Adipose tissue (tissue), 3 donors: ENCODE results near the gene PARS2. TPM values are rescaled to one million over a fixed set of nuclear protein-coding genes. Genes with fewer than 3 reads are reported as not detected.

ENCODE experiments used
- H3K27ac ChIP-seq: one replicate; pipeline ENCODE4 v1.5.1; 2013; ENCODE audit warnings: low read depth, low read length
- WGBS, 3 donors: extraction: QIAGEN DNeasy Blood & Tissue Kit; methylation state at CpG; one replicate each; pipeline ENCODE4 v1.1.7; 2013; 5-methylcytosine and 5-hydroxymethylcytosine counted together
- polyA plus RNA-seq, 3 donors: library from polyadenylated mRNA; stranded (reverse); fragments of 200-250 nt; gene quantifications; one replicate each; pipeline ENCODE4 v1.2.3, GENCODE V29; 2013
- donor health status: healthy with polysubstance abuse.
- donor health status: Bipolar disorder and iron deficiency.
- donor health status: healthy.

The PARS2 gene
- polyA plus RNA-seq, 3 donors, result 0.11 to 2.0 (median 1.7) TPM

DNA sequence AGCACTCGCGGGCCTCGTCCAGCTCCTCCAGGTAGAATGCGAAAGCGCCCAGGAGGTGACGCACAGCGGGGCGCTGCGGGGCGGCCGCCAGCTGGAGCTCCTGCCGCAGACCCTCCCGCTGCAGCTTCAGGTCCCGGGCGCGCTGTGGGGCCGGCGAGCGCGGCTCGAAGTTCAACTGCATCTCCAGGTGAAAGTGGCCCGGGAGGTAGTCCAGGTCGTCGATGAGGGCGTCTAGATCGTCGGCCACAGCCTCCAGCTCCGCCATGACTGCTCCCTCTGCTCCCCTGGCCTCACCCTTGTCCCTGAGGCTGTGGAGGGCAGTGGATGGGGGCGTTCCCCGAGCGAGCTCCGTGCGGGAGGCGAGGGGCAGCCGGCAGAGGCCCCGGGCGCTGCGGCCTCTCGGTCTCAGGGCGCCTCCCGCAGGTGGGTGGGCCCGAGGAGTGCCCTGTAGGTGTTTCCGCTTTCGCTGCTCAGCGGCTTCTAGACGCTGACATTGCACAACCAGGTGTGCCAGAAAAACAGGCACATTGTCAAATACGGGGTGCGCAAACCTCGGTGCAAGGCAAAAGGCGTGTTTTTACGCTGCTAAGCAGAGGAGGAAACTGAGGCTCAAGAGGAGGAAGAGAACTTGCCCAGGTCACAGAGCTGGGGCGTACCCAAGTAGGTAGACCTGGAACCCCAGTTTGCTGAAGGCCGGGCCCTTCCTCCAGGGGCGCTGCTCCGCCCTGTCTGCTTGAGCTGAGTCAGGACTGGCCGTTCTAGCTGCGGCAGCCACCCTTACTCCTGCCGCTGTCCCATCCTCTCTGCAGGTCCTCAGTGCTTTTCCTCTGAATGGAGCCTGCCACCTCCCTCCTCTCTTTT lies 36.8 kb upstream of the PARS2 start, which contains the start of gene TTC22:
TTC22 (minus strand) TSS at position 425 of the 861 bp plus-strand sequence; CDS start at position 265, 160 bp downstream.
- H3K27ac ChIP-seq, result no peak within 1 kb of the TSS
- 2 to 6% (median 5%) methylated on average over 51 to 58 of the region's 58 CpGs for WGBS, 3 donors

GRCh38 chr1:54800041-54800898 lies 35.9 kb upstream of the PARS2 start:
- no peak overlapping the region for H3K27ac ChIP-seq
- WGBS, 3 donors, result 25 to 42% (median 36%) methylated on average over 35 to 39 of the region's 39 CpGs

DNA sequence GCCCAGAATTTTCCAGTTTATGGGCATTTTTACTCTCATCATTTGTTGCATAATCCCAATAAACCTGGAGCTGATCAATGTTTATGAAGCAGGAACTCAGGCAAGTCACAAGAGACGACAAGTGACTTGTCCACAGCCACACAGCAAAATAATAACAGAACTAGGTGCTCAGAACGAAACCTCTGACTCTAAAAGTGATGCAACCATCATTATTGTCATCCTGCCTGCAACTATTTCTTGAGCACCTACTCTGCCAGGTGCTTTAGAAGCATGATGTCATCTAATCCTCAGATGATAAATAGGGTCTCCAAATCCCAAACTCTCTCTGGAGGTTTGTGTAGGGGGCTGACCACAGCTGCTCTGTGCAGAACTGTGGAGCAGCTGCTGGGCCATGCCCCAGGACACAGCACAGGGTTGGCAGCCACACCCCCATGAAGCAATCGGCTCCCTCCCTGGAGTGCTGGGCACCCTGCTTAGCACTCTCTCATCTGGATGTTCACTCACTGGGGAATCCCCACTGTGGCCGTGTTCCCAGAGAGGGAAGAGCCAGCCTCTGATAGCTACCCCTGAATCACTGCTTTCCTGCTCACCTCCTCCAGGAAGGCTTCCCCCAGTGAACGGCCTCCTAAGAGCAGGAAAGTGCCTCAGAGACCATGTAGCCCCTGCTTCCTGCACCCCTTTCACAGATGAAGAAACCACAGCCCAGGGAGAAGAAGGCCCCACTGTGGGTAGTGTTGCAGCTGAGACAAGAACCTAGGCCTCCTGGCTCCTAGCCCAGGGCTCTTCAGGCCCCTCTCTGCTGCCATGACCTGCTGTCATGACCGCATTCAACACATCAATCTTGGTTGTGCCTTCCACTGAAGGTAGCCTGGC lies 34.7 kb upstream of the PARS2 start:
- 49 to 58% (median 49%) methylated on average over 6 of the region's 6 CpGs for WGBS, 3 donors
- no peak overlapping the region for H3K27ac ChIP-seq

DNA sequence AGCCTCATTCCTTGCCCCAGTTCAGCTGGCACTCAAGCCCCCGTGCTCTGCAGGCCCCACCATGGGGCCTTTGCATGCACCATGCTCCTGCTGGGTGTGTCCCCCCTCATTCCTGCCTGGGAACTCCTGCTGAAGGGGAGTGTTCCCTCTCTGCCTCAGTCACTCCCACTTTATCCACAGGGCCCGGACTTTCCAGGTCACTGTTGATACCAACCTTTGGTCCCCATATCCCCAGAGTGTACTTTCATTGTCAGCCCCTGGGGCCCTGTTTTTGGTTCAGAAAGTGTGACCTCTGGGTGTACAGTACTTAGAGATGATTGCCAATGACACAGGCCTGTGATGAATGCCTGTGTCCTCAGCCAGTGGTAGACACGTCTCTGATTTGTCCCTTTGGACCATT lies 33.9 kb upstream of the PARS2 start:
- no peak overlapping the region for H3K27ac ChIP-seq
- WGBS, 3 donors, result 65 to 77% (median 75%) methylated on average over 3 of the region's 3 CpGs

GRCh38 chr1:54796902-54797301 lies 32.6 kb upstream of the PARS2 start:
- no peak overlapping the region for H3K27ac ChIP-seq
- WGBS, 3 donors, result 87 to 96% (median 90%) methylated on average over 2 of the region's 2 CpGs

GRCh38 chr1:54795841-54796468 lies 31.6 kb upstream of the PARS2 start:
- H3K27ac ChIP-seq, result no peak overlapping the region
- WGBS, 3 donors, result 88 to 92% (median 89%) methylated on average over 18 of the region's 18 CpGs

- H3K27ac ChIP-seq, result no peak overlapping the region
- WGBS, 3 donors, result 63 to 83% (median 77%) methylated on average over 4 of the region's 4 CpGs
These were observed 31.0 kb upstream of the PARS2 start for GRCh38 chr1:54795356-54795665.

GRCh38 chr1:54794451-54795355 lies 30.4 kb upstream of the PARS2 start:
- no peak overlapping the region for H3K27ac ChIP-seq

DNA sequence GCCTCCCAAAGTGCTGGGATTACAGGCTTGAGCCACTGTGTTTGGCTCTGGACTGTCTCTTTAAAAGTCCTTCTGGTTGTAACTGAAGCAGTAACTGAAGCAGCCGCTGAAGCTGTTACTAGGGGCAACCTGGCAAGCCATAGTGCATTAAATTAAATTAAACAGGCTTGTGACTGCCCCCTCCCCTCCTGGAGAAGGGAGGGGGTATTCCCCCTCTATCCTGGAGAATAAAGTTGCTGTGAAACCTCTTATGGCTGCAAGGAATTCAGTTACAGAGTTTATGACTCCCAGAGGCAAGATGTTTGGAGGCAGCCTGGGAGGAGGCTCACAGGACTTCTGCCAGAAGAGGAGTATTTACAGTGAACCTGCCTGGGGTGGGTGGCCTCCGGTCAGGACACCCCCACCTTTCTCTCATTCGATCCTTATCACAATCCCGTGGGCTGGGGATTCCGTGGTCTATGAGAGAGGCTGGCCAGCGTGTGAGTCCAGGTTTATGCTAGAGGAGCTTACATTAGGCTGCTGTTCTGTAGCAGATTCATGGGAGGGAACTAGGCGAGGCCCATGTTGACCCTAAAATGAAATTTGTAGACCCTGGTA lies 28.5 kb upstream of the PARS2 start:
- H3K27ac ChIP-seq, result no peak overlapping the region
- WGBS, 3 donors, result 51 to 75% (median 56%) methylated on average over 7 of the region's 7 CpGs

More at GRCh38 chr1:54794451-54795355, 30.4 kb upstream of the PARS2 start:
- 62 to 78% (median 70%) methylated on average over 4 of the region's 4 CpGs for WGBS, 3 donors

DNA sequence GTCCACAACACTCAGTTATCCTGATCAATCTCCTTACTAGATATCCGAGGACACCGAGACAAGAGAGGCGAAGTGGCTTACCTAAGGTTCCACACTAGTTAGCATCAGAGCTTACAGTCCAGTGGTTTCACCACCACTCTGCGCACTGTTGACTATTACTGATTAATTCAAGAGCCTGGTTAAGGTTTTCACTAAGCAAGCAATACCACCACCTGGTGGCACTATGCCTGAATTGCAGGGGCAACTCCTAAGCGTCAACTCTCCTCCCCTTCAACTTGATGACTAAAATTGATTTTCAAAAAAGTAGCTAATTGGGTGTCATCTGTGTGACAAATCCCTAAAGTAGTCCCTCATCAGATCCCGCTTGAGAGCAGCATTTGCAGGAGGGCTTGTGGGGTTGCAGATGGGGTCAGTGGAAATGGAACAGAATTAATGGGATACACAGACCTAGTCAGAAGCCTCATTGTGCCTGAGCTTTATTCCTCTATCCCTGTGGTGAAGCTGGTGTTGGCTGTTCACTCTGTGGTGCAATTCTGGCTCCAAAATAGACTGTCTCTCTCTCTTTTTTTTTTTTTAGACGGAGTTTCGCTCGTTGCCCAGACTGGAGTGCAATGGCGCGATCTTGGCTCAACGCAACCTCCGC lies 27.7 kb upstream of the PARS2 start:
- WGBS, 3 donors, result 82 to 94% (median 85%) methylated on average over 13 of the region's 13 CpGs

GRCh38 chr1:54788459-54788858 lies 24.1 kb upstream of the PARS2 start:
- no peak overlapping the region for H3K27ac ChIP-seq
- WGBS, 3 donors, result 50 to 67% (median 59%) methylated on average over 5 of the region's 5 CpGs

More for the DNA sequence above, 27.7 kb upstream of the PARS2 start:
- H3K27ac ChIP-seq, result no peak overlapping the region

DNA sequence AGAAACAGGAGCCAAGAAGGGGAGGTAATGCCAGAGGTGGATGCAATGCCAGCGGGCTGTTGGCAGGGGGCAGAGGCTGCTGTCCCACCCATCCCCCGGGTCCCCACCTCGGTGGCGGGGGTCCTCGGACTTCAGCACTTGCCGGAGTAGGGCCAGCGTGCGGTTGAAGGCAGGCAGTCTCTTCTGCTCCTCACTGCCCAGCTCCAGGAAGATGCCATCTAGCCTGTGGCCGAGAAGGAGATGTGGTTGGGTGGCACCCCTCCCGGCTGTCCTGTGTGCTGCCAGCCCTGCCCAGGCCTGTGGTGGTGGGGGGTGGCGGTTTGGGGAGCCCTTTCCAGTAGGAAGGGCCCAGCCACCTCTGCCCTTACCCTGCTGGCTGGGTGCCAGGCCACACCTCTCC lies 23.3 kb upstream of the PARS2 start:
- 82 to 89% (median 89%) methylated on average over 11 of the region's 11 CpGs for WGBS, 3 donors
- no peak overlapping the region for H3K27ac ChIP-seq

DNA sequence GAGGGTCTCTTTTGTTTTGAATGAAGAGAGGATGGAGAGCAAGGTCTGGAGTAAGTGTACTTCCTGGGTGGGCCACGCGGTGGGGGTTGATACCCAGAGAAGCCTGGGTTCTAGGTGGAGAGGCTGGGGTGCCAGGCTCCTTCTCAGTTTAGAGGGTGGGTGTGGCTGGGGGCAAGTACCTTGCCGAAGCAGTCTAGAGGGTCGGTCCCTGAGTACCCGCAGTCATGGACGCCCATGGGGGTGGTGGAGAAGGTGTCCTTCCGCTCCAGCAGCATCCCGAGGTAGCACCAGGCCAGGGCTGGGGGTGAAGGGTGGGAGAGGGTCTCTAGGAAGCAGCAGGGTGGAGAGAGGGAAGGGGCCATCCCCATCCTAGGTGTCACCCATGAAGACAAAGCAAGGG lies 22.5 kb upstream of the PARS2 start:
- WGBS, 3 donors, result 91 to 96% (median 93%) methylated on average over 7 to 8 of the region's 8 CpGs

GRCh38 chr1:54784066-54784465 lies 19.7 kb upstream of the PARS2 start:
- 74 to 91% (median 80%) methylated on average over 2 of the region's 2 CpGs for WGBS, 3 donors

More for the DNA sequence above, 22.5 kb upstream of the PARS2 start:
- no peak overlapping the region for H3K27ac ChIP-seq

DNA sequence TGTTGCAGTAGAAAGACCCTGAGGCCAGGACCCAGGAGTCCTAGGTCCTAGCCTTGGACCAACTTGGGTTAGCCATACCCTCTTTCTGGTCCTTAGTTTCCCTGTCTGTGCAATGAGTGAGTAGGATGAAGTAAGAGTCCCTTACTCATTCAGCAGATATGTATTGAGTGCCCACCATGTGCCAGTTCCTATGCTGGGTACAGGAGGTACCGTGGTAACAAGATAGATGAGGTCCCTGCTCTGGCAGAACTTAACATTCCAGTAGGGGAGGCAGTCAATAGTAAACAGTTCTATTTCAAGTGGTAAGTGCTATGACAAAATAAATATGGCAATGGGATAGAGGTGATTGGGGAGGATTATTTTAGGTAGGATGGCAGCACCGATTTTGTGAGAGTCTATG lies 18.3 kb upstream of the PARS2 start:
- H3K27ac ChIP-seq, result no peak overlapping the region
- WGBS, 3 donors, result 48 to 84% (median 77%) methylated on average over 2 of the region's 2 CpGs

More at GRCh38 chr1:54784066-54784465, 19.7 kb upstream of the PARS2 start:
- no peak overlapping the region for H3K27ac ChIP-seq

GRCh38 chr1:54782156-54782555 lies 17.8 kb upstream of the PARS2 start:
- no peak overlapping the region for H3K27ac ChIP-seq
- WGBS, 3 donors, result 66 to 81% (median 75%) methylated on average over 6 of the region's 6 CpGs
